Measurements from ENCODE around the gene SPIRE2. TPM values are rescaled to one million over a fixed set of nuclear protein-coding genes. Genes with fewer than 3 reads are reported as not detected.
"Not testable (repeated sequence)": the region's sequence is repeated elsewhere in the genome, so short reads cannot be mapped to it uniquely, and the experiment has no call there.

SPIRE2 gene
- total and polyA plus RNA-seq, 2 donors (not counting 1 experiment from before 2014, with no cell fraction given), result 0.98 to 2.0 TPM

GRCh38 chr16:89833664-89834363, 5.5 kb downstream of the SPIRE2 start:
- H3K4me3 ChIP-seq (ENCODE audit: control extremely low read depth in 1 of 5, extremely low read depth in 1 of 5, insufficient read depth in 1 of 5, low read depth in 2 of 5, low read length in 4 of 5); H3K27ac Mint-ChIP-seq; H3K9ac ChIP-seq (ENCODE audit: low read length); ATAC-seq (ENCODE audit: low read depth); H3K4me2 ChIP-seq (replicated peaks; ENCODE audit: low read depth, low read length, poor library complexity, severe bottlenecking); H3K36me3 ChIP-seq (replicated peaks in 1 of 2; ENCODE audit: control extremely low read depth in 1 of 2, control insufficient read depth in 1 of 2, extremely low read depth in 1 of 2, insufficient read depth in 2 of 2, low read length in 1 of 2); H3K27ac ChIP-seq (ENCODE audit: low read length in 2 of 2); H3K9me3 Mint-ChIP-seq (ENCODE audit: insufficient read depth); intact Hi-C loops (cut with micrococcal nuclease); H4K20me1 ChIP-seq (ENCODE audit: control insufficient read depth, insufficient read depth, low read length, poor library complexity, severe bottlenecking); H3K4me3 Mint-ChIP-seq; H3K79me2 ChIP-seq (ENCODE audit: control insufficient read depth, insufficient read depth, low read length); POLR2A ChIA-PET; DNase-seq; H2AFZ ChIP-seq (ENCODE audit: insufficient read depth, low read depth, low read length, poor library complexity, severe bottlenecking): not testable (repeated sequence)
- WGBS (ENCODE audit: insufficient coverage), result 99% methylated on average over 37 of the region's 39 CpGs
- Mint-ChIP-seq H3K4me1 (peaks cover 11% of the 10 kb centered on the region), H3K27me3 (peaks cover 23% of the 10 kb centered on the region)
- H3K9me3 ChIP-seq (ENCODE audit: control extremely low read depth in 1 of 3, control insufficient read depth in 2 of 3, insufficient read depth in 1 of 3, low read length in 2 of 3), result peaks cover 0 to 12% (median 0%) of the 10 kb centered on the region in 3 donors
- CTCF ChIA-PET, result interaction anchor here (0.6 kb wide), 2 partner anchors 75 to 106 kb away, joined by 3 to 4 read pairs; no protein-coding TSS in a partner anchor
- H3K4me1 ChIP-seq (ENCODE audit: control insufficient read depth in 2 of 2, insufficient read depth in 2 of 2, low read length in 2 of 2), result peaks cover 13 to 20% of the 10 kb centered on the region in 2 donors
- H3K27me3 ChIP-seq (replicated peaks in 1 of 4; ENCODE audit: control extremely low read depth in 1 of 4, control insufficient read depth in 3 of 4, insufficient read depth in 4 of 4, low read length in 3 of 4), result peaks cover 0 to 32% (median 5%) of the 10 kb centered on the region in 4 experiments

GRCh38 chr16:89834813-89835363, 6.6 kb downstream of the SPIRE2 start:
- intact Hi-C loops (cut with micrococcal nuclease); H3K27ac ChIP-seq (ENCODE audit: low read length in 2 of 2); H3K9ac ChIP-seq (ENCODE audit: low read length); CTCF ChIA-PET; H4K20me1 ChIP-seq (ENCODE audit: control insufficient read depth, insufficient read depth, low read length, poor library complexity, severe bottlenecking); H3K4me3 ChIP-seq (ENCODE audit: control extremely low read depth in 1 of 5, extremely low read depth in 1 of 5, insufficient read depth in 1 of 5, low read depth in 2 of 5, low read length in 4 of 5); POLR2A ChIA-PET; ATAC-seq (ENCODE audit: low read depth); H3K9me3 Mint-ChIP-seq (ENCODE audit: insufficient read depth); H3K27ac Mint-ChIP-seq; H3K36me3 ChIP-seq (replicated peaks in 1 of 2; ENCODE audit: control extremely low read depth in 1 of 2, control insufficient read depth in 1 of 2, extremely low read depth in 1 of 2, insufficient read depth in 2 of 2, low read length in 1 of 2); DNase-seq; H3K9me3 ChIP-seq (ENCODE audit: control extremely low read depth in 1 of 3, control insufficient read depth in 2 of 3, insufficient read depth in 1 of 3, low read length in 2 of 3); H3K79me2 ChIP-seq (ENCODE audit: control insufficient read depth, insufficient read depth, low read length); H3K4me3 Mint-ChIP-seq; H2AFZ ChIP-seq (ENCODE audit: insufficient read depth, low read depth, low read length, poor library complexity, severe bottlenecking); H3K4me2 ChIP-seq (replicated peaks; ENCODE audit: low read depth, low read length, poor library complexity, severe bottlenecking): not testable (repeated sequence)
- Histone ChIP-seq H3K4me1 (ENCODE audit: control insufficient read depth in 2 of 2, insufficient read depth in 2 of 2, low read length in 2 of 2) (peaks cover 10 to 17% of the 10 kb centered on the region in 2 donors), H3K27me3 (replicated peaks in 1 of 4; ENCODE audit: control extremely low read depth in 1 of 4, control insufficient read depth in 3 of 4, insufficient read depth in 4 of 4, low read length in 3 of 4) (peaks cover 0 to 22% (median 0%) of the 10 kb centered on the region in 4 experiments)
- Mint-ChIP-seq H3K27me3 (peaks cover 16% of the 10 kb centered on the region), H3K4me1 (peaks cover 12% of the 10 kb centered on the region)
- 99% methylated on average over 42 of the region's 42 CpGs for WGBS (ENCODE audit: insufficient coverage)

GRCh38 chr16:89836484-89836883, 8.2 kb downstream of the SPIRE2 start:
- H3K36me3 ChIP-seq (replicated peaks in 1 of 2; ENCODE audit: control extremely low read depth in 1 of 2, control insufficient read depth in 1 of 2, extremely low read depth in 1 of 2, insufficient read depth in 2 of 2, low read length in 1 of 2); H3K4me3 Mint-ChIP-seq; H3K4me3 ChIP-seq (ENCODE audit: control extremely low read depth in 1 of 5, extremely low read depth in 1 of 5, insufficient read depth in 1 of 5, low read depth in 2 of 5, low read length in 4 of 5); H4K20me1 ChIP-seq (ENCODE audit: control insufficient read depth, insufficient read depth, low read length, poor library complexity, severe bottlenecking); H3K79me2 ChIP-seq (ENCODE audit: control insufficient read depth, insufficient read depth, low read length); ATAC-seq (ENCODE audit: low read depth); H3K9ac ChIP-seq (ENCODE audit: low read length); H3K27ac ChIP-seq (ENCODE audit: low read length in 2 of 2); H3K9me3 ChIP-seq (ENCODE audit: control extremely low read depth in 1 of 3, control insufficient read depth in 2 of 3, insufficient read depth in 1 of 3, low read length in 2 of 3); H3K27me3 Mint-ChIP-seq; intact Hi-C loops (cut with micrococcal nuclease); POLR2A ChIA-PET; H3K9me3 Mint-ChIP-seq (ENCODE audit: insufficient read depth); H3K27ac Mint-ChIP-seq; H3K4me2 ChIP-seq (replicated peaks; ENCODE audit: low read depth, low read length, poor library complexity, severe bottlenecking); DNase-seq; H2AFZ ChIP-seq (ENCODE audit: insufficient read depth, low read depth, low read length, poor library complexity, severe bottlenecking): not testable (repeated sequence)
- CTCF ChIA-PET, result interaction anchor here (1.2 kb wide), 1 partner anchor 24 kb away, joined by 3 read pairs; no protein-coding TSS in a partner anchor
- peaks cover 15% of the 10 kb centered on the region for H3K4me1 Mint-ChIP-seq
- Histone ChIP-seq H3K27me3 (replicated peaks in 1 of 4; ENCODE audit: control extremely low read depth in 1 of 4, control insufficient read depth in 3 of 4, insufficient read depth in 4 of 4, low read length in 3 of 4) (peaks cover 0 to 17% (median 0%) of the 10 kb centered on the region in 4 experiments), H3K4me1 (ENCODE audit: control insufficient read depth in 2 of 2, insufficient read depth in 2 of 2, low read length in 2 of 2) (peaks cover 10 to 17% of the 10 kb centered on the region in 2 donors)
- 76% methylated on average over 9 of the region's 15 CpGs for WGBS (ENCODE audit: insufficient coverage)
